Nephron progenitor cell (in vitro differentiated cells): ENCODE data around the gene FSTL1.

Experiments
- DNase-seq: peaks from one replicate; pipeline ENCODE4 v3.0.0; 2021
- H3K27ac Mint-ChIP-seq: 2 replicates; pipeline ENCODE4 v1.8.0; 2021; ENCODE audit warnings: mild to moderate bottlenecking, moderate library complexity, mixed read lengths
- H3K27me3 Mint-ChIP-seq: 2 replicates; pipeline ENCODE4 v1.8.0; 2021; ENCODE audit warnings: mild to moderate bottlenecking, low read depth, mixed read lengths; ENCODE audit not compliant: poor library complexity
- H3K36me3 Mint-ChIP-seq: 2 replicates; pipeline ENCODE4 v1.8.0; 2021; ENCODE audit warnings: low read depth, mixed read lengths
- H3K4me1 Mint-ChIP-seq: 2 replicates; pipeline ENCODE4 v1.8.0; 2021; ENCODE audit warnings: mixed read lengths
- H3K4me3 Mint-ChIP-seq: 2 replicates; pipeline ENCODE4 v1.8.0; 2021; ENCODE audit warnings: mild to moderate bottlenecking, moderate library complexity, mixed read lengths
- H3K9me3 Mint-ChIP-seq: 2 replicates; pipeline ENCODE4 v1.8.0; 2021; ENCODE audit warnings: mild to moderate bottlenecking, moderate library complexity, mixed read lengths
- CTCF ChIP-seq: fragments of 200-600 bp; sonication (generic); IDR thresholded peaks from 2 replicates; pipeline ENCODE4 v1.5.0; 2021; ENCODE audit warnings: antibody characterized with exemption

Gene FSTL1

DNA sequence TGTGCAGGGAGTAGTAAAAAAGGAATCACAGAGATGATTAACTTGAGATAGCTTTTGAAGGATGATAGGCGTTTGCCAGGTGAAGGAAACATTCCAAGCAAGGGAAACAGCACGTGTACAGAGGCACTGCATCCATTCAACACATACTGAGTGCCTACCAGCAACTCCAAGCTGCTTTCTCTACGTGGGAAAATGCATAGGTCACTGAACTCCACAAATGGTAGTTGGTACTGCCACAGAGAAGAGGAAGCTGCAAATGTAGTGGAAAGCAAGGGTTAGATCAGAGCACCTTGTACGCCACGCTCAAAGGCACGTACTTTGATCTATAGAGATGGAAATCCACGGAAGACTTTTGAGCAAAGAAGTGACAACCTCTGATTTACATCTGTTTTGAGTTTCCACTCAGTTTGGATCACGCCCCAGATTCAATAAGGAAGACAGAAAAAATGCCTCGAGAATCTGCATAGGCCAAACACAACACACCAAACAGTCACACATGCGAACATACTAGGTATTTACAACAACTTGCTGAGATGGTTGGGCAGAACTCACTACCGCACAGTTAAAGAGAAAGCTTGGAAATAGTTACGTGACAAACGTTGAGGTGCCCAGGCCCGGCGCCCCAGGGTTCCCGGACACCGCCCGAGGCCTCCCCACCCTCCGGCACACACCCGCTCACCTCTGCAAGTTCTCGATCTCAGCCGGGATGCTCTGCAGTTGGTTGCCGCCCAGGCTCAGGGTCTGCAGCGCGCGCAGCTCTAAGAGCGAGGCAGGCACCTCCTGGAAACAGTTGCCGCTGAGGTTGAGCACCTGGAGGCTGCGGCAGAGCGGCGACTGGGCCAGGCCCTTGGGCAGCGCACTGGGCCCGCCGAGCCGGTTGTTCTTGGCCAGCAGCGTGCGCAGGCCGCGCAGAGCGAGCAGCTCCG lies 102.5 kb downstream of the FSTL1 start:
- Mint-ChIP-seq H3K27ac (peak overlapping the region; percentile 49), H3K4me3 (peak overlapping the region; percentile 90), H3K27me3 (no peaks in the 10 kb centered on the region), H3K36me3 (peaks cover 42% of the 10 kb centered on the region), H3K9me3 (no peaks in the 10 kb centered on the region), H3K4me1 (peaks cover 39% of the 10 kb centered on the region)
- DNase-seq, result no peak
- no peak for TF ChIP-seq CTCF

DNA sequence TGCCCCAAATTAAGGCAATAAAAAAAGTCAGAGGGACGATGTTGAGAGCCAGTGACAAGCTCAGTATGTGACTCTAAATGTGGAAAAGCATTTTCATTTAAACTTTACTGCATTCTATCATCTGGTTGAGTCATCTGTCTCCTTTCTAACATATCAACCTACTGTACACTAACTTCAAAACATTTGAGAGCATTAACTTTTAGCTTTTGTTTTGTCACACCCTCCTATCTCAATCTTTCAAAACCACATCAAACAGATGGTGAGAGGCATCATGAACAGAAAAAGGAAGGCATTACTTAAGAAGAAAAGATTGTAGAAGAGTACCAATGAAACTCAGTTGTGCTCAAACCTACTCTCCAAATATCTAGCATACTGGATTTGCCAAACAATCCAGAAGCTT lies 106.4 kb downstream of the FSTL1 start:
- Mint-ChIP-seq H3K4me3 (no peak overlapping the region), H3K36me3 (peaks cover 79% of the 10 kb centered on the region), H3K9me3 (peaks cover 29% of the 10 kb centered on the region), H3K4me1 (peaks cover 25% of the 10 kb centered on the region), H3K27me3 (no peaks in the 10 kb centered on the region), H3K27ac (no peak overlapping the region)
- TF ChIP-seq CTCF, result no peak
- DNase-seq, result no peak
